T-helper 1 cell treated with Interleukin-12 subunit alpha and Interleukin-12 subunit beta and Interleukin-4 antibody, amounts not matched to agents 30 μg/mL and 1 μg/mL, for 36 hours (primary cell): Measurements from ENCODE around the gene C5orf63.
A peak's percentile ranks its signal among the peaks of the same experiment; 100 is the strongest.

Experiments
- H3K27ac Mint-ChIP-seq: one replicate; pipeline ENCODE4 v1.8.0; 2021; ENCODE audit warnings: mild to moderate bottlenecking, mixed read lengths
- H3K27me3 Mint-ChIP-seq: one replicate; pipeline ENCODE4 v1.8.0; 2021; ENCODE audit warnings: low read depth, mixed read lengths
- H3K36me3 Mint-ChIP-seq: one replicate; pipeline ENCODE4 v1.8.0; 2021; ENCODE audit warnings: low read depth, mixed read lengths
- H3K4me1 Mint-ChIP-seq: one replicate; pipeline ENCODE4 v1.8.0; 2021; ENCODE audit warnings: low read depth, mixed read lengths
- H3K4me3 Mint-ChIP-seq: one replicate; pipeline ENCODE4 v1.8.0; 2021; ENCODE audit warnings: mild to moderate bottlenecking, moderate library complexity, mixed read lengths
- H3K9me3 Mint-ChIP-seq: one replicate; pipeline ENCODE4 v1.8.0; 2021; ENCODE audit warnings: mixed read lengths

Gene C5orf63

GRCh38 chr5:127085796-127086195 lies 12.5 kb upstream of the C5orf63 start:
- Mint-ChIP-seq H3K27me3 (peaks cover 11% of the 10 kb centered on the region), H3K27ac (no peak overlapping the region), H3K4me1 (peaks cover 9% of the 10 kb centered on the region), H3K9me3 (no peaks in the 10 kb centered on the region), H3K36me3 (no peaks in the 10 kb centered on the region), H3K4me3 (no peak overlapping the region)

GRCh38 chr5:127085371-127085770 lies 12.1 kb upstream of the C5orf63 start:
- no peaks in the 10 kb centered on the region for H3K9me3 Mint-ChIP-seq

GRCh38 chr5:127084656-127085055 lies 11.4 kb upstream of the C5orf63 start:
- H3K9me3 Mint-ChIP-seq = no peaks in the 10 kb centered on the region
- peaks cover 9% of the 10 kb centered on the region for H3K4me1 Mint-ChIP-seq
- peaks cover 15% of the 10 kb centered on the region for H3K27me3 Mint-ChIP-seq
- H3K4me3 Mint-ChIP-seq = no peak overlapping the region
- H3K27ac Mint-ChIP-seq = no peak overlapping the region
- no peaks in the 10 kb centered on the region for H3K36me3 Mint-ChIP-seq

More at GRCh38 chr5:127085371-127085770, 12.1 kb upstream of the C5orf63 start:
- H3K27ac Mint-ChIP-seq = no peak overlapping the region
- H3K4me3 Mint-ChIP-seq = no peak overlapping the region
- H3K4me1 Mint-ChIP-seq = peaks cover 9% of the 10 kb centered on the region
- no peaks in the 10 kb centered on the region for H3K36me3 Mint-ChIP-seq
- peaks cover 15% of the 10 kb centered on the region for H3K27me3 Mint-ChIP-seq

GRCh38 chr5:127083711-127084110 lies 10.4 kb upstream of the C5orf63 start:
- peaks cover 3% of the 10 kb centered on the region for H3K4me1 Mint-ChIP-seq
- no peaks in the 10 kb centered on the region for H3K36me3 Mint-ChIP-seq
- no peak overlapping the region for H3K27ac Mint-ChIP-seq
- H3K4me3 Mint-ChIP-seq = no peak overlapping the region
- no peaks in the 10 kb centered on the region for H3K9me3 Mint-ChIP-seq
- peaks cover 15% of the 10 kb centered on the region for H3K27me3 Mint-ChIP-seq

GRCh38 chr5:127079994-127080491 lies 6.7 kb upstream of the C5orf63 start:
- Mint-ChIP-seq H3K36me3 (no peaks in the 10 kb centered on the region), H3K4me3 (no peak overlapping the region), H3K27ac (no peak overlapping the region), H3K4me1 (peaks cover 3% of the 10 kb centered on the region), H3K9me3 (no peaks in the 10 kb centered on the region), H3K27me3 (peaks cover 12% of the 10 kb centered on the region)

GRCh38 chr5:127077366-127077765 lies 4.1 kb upstream of the C5orf63 start:
- peaks cover 13% of the 10 kb centered on the region for H3K4me1 Mint-ChIP-seq
- no peak overlapping the region for H3K4me3 Mint-ChIP-seq
- no peaks in the 10 kb centered on the region for H3K9me3 Mint-ChIP-seq
- peaks cover 7% of the 10 kb centered on the region for H3K27me3 Mint-ChIP-seq
- H3K27ac Mint-ChIP-seq = peak overlapping the region; percentile 41
- peaks cover 2% of the 10 kb centered on the region for H3K36me3 Mint-ChIP-seq

- Mint-ChIP-seq H3K4me1 (peaks cover 15% of the 10 kb centered on the region), H3K4me3 (no peak overlapping the region), H3K27ac (no peak overlapping the region), H3K27me3 (peaks cover 7% of the 10 kb centered on the region), H3K9me3 (no peaks in the 10 kb centered on the region), H3K36me3 (peaks cover 2% of the 10 kb centered on the region)
These were observed 3.2 kb upstream of the C5orf63 start for GRCh38 chr5:127076315-127077129.

- Mint-ChIP-seq H3K4me1 (peaks cover 15% of the 10 kb centered on the region), H3K27me3 (no peaks in the 10 kb centered on the region), H3K4me3 (peak overlapping the region; percentile 33), H3K27ac (no peak overlapping the region), H3K9me3 (no peaks in the 10 kb centered on the region), H3K36me3 (peaks cover 2% of the 10 kb centered on the region)
These were observed 1.2 kb upstream of the C5orf63 start for GRCh38 chr5:127074466-127074865.

GRCh38 chr5:127070243-127070642 lies 3.1 kb downstream of the C5orf63 start:
- no peak overlapping the region for H3K27ac Mint-ChIP-seq
- H3K27me3 Mint-ChIP-seq = no peaks in the 10 kb centered on the region
- peaks cover 13% of the 10 kb centered on the region for H3K4me1 Mint-ChIP-seq
- H3K4me3 Mint-ChIP-seq = no peak overlapping the region
- no peaks in the 10 kb centered on the region for H3K9me3 Mint-ChIP-seq
- H3K36me3 Mint-ChIP-seq = peaks cover 5% of the 10 kb centered on the region

- H3K9me3 Mint-ChIP-seq = no peaks in the 10 kb centered on the region
These were observed 4.6 kb downstream of the C5orf63 start for GRCh38 chr5:127068493-127069214.

GRCh38 chr5:127066721-127067120 lies 6.6 kb downstream of the C5orf63 start:
- peaks cover 3% of the 10 kb centered on the region for H3K36me3 Mint-ChIP-seq

More at GRCh38 chr5:127068493-127069214, 4.6 kb downstream of the C5orf63 start:
- no peaks in the 10 kb centered on the region for H3K27me3 Mint-ChIP-seq
- H3K36me3 Mint-ChIP-seq = peaks cover 5% of the 10 kb centered on the region
- H3K27ac Mint-ChIP-seq = no peak overlapping the region
- H3K4me1 Mint-ChIP-seq = peaks cover 8% of the 10 kb centered on the region
- no peak overlapping the region for H3K4me3 Mint-ChIP-seq

GRCh38 chr5:127064253-127064840 lies 9.0 kb downstream of the C5orf63 start:
- peaks cover 9% of the 10 kb centered on the region for H3K4me1 Mint-ChIP-seq
- no peak overlapping the region for H3K4me3 Mint-ChIP-seq
- peaks cover 2% of the 10 kb centered on the region for H3K36me3 Mint-ChIP-seq
- no peak overlapping the region for H3K27ac Mint-ChIP-seq
- H3K9me3 Mint-ChIP-seq = no peaks in the 10 kb centered on the region
- no peaks in the 10 kb centered on the region for H3K27me3 Mint-ChIP-seq

More at GRCh38 chr5:127066721-127067120, 6.6 kb downstream of the C5orf63 start:
- Mint-ChIP-seq H3K9me3 (no peaks in the 10 kb centered on the region), H3K4me3 (no peak overlapping the region), H3K4me1 (no peaks in the 10 kb centered on the region), H3K27me3 (no peaks in the 10 kb centered on the region), H3K27ac (no peak overlapping the region)

GRCh38 chr5:127063257-127063913 lies 9.9 kb downstream of the C5orf63 start:
- Mint-ChIP-seq H3K4me3 (no peak overlapping the region), H3K27me3 (no peaks in the 10 kb centered on the region), H3K27ac (no peak overlapping the region), H3K4me1 (peaks cover 9% of the 10 kb centered on the region), H3K9me3 (no peaks in the 10 kb centered on the region), H3K36me3 (peaks cover 1% of the 10 kb centered on the region)

GRCh38 chr5:127061956-127062355 lies 11.3 kb downstream of the C5orf63 start:
- H3K36me3 Mint-ChIP-seq = peaks cover 1% of the 10 kb centered on the region
- H3K27ac Mint-ChIP-seq = no peak overlapping the region
- H3K27me3 Mint-ChIP-seq = no peaks in the 10 kb centered on the region
- peaks cover 9% of the 10 kb centered on the region for H3K4me1 Mint-ChIP-seq
- no peaks in the 10 kb centered on the region for H3K9me3 Mint-ChIP-seq
- H3K4me3 Mint-ChIP-seq = no peak overlapping the region
